Activated CD4-positive, alpha-beta memory T cell treated with anti-CD3 and anti-CD28 coated beads for 36 hours (primary cell): ENCODE data around the gene PELO. TPM values are rescaled to one million over a fixed set of nuclear protein-coding genes. Genes with fewer than 3 reads are reported as not detected.

Source experiments
- CTCF ChIA-PET: fragments of 350-600 bp; sonication (Branson Sonifier 250); formaldehyde crosslinking; loops from one replicate; lab custom pipeline; 2021; ENCODE audit warnings: antibody characterized with exemption, inconsistent platforms; lab: Charles Lee
- POLR2A ChIA-PET: fragments of 350-600 bp; sonication (Branson Sonifier 250); formaldehyde crosslinking; loops from one replicate; lab custom pipeline; 2021; ENCODE audit warnings: antibody characterized with exemption; lab: Charles Lee
- DNase-seq: peaks from one replicate; pipeline ENCODE4 v3.0.0-alpha.2; 2020
- H3K27ac Mint-ChIP-seq: one replicate; pipeline ENCODE4 v1.8.0; 2021; ENCODE audit warnings: mixed read lengths
- H3K27me3 Mint-ChIP-seq: one replicate; pipeline ENCODE4 v1.8.0; 2021; ENCODE audit warnings: mixed read lengths
- H3K36me3 Mint-ChIP-seq: one replicate; pipeline ENCODE4 v1.8.0; 2021; ENCODE audit warnings: mixed read lengths
- H3K4me1 Mint-ChIP-seq: one replicate; pipeline ENCODE4 v1.8.0; 2021; ENCODE audit warnings: low read depth, mixed read lengths
- H3K4me3 Mint-ChIP-seq: one replicate; pipeline ENCODE4 v1.8.0; 2021; ENCODE audit warnings: mild to moderate bottlenecking, mixed read lengths
- H3K9me3 Mint-ChIP-seq: one replicate; pipeline ENCODE4 v1.8.0; 2021; ENCODE audit warnings: mixed read lengths
- intact Hi-C: fragments of 100-400 bp; cut with micrococcal nuclease; formaldehyde crosslinking; loops from one replicate; pipeline ENCODE4 v1.15.1; 2023
- total RNA-seq, 2 experiments: library from RNA; stranded (reverse); gene quantifications; one replicate each; pipeline ENCODE4 v1.2.3, GENCODE V29; 2021

The PELO gene
- total RNA-seq, 2 experiments from 2014 or later = 15.1 to 16.2 TPM

DNA sequence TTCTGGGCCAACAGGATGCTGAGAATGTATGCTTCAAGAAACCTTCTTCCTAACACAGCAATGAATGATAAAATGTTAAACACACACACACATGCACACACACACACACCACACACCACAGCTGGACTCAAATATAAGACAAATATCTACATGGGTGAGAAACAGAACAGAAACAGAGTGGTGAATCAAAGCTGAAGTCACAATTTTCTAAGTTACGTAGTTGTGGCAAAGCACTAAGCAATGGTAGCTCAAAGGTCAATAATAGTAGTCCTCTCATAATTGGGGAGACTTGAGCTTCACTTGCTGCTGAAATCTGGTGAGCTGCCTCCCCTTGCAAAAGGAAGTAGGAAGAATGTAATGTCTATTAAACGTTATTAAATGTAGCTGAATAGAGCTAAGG lies 33.7 kb upstream of the PELO start:
- Mint-ChIP-seq H3K36me3 (no peaks in the 10 kb centered on the region), H3K27ac (no peak overlapping the region), H3K4me3 (no peak overlapping the region), H3K27me3 (peaks cover 1% of the 10 kb centered on the region), H3K4me1 (peaks cover 2% of the 10 kb centered on the region), H3K9me3 (no peaks in the 10 kb centered on the region)
- CTCF ChIA-PET = interaction anchor here (1.4 to 1.6 kb wide), 2 partner anchors 16 to 62 kb away, joined by 3 to 5 read pairs; no protein-coding TSS in a partner anchor
- POLR2A ChIA-PET = no interaction called here
- DNase-seq = no peak
- intact Hi-C loops = no loop called here

DNA sequence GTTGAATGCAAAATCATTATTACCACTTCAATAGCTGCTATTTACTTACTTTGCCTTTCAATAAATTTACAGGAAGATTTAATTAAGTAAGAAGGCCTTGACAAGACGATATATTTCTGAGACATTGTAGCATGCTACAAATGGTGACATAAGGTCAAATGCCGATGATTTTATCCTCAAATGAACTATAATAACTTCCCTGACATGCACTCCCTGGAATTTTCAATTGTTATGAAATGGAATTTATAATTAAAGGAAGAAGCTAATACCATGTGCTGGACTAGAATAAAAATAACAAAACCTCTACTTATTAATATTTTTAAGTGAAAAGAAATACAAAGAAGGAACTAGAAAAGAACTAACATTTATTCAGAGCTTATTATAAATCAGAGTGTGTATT lies 30.2 kb upstream of the PELO start:
- intact Hi-C loops = no loop called here
- Mint-ChIP-seq H3K27me3 (no peaks in the 10 kb centered on the region), H3K9me3 (no peaks in the 10 kb centered on the region), H3K36me3 (no peaks in the 10 kb centered on the region), H3K4me3 (no peak overlapping the region), H3K27ac (no peak overlapping the region), H3K4me1 (peaks cover 6% of the 10 kb centered on the region)
- DNase-seq = no peak
- CTCF ChIA-PET = interaction anchor here (0.8 kb wide), 1 partner anchor 64 kb away, joined by 3 read pairs; no protein-coding TSS in a partner anchor
- POLR2A ChIA-PET = no interaction called here

DNA sequence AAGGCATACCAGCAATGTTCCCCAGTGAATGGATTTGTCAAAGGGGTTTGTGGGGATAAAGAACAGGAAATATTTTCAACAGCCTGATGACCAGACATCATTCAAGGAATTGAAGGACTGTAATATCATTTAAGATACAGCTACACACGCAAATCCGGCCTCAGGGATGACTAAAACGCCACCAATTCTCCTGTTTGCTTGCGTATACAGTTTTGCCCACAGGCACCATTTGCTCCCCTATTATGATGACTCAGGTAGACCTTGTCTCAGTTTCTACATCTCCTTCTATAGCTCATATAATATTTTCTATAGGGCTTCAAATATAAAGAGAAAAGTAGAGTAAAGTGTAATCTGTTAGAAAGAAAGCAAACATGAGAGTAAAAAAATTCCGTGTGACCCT lies 29.7 kb upstream of the PELO start:
- intact Hi-C loops = no loop called here
- no peaks in the 10 kb centered on the region for H3K27me3 Mint-ChIP-seq
- H3K27ac Mint-ChIP-seq = no peak overlapping the region
- POLR2A ChIA-PET = no interaction called here
- no peaks in the 10 kb centered on the region for H3K9me3 Mint-ChIP-seq
- H3K4me3 Mint-ChIP-seq = no peak overlapping the region
- H3K4me1 Mint-ChIP-seq = peaks cover 6% of the 10 kb centered on the region
- CTCF ChIA-PET = interaction anchor here (0.8 kb wide), 1 partner anchor 65 kb away, joined by 3 read pairs; no protein-coding TSS in a partner anchor
- no peaks in the 10 kb centered on the region for H3K36me3 Mint-ChIP-seq
- DNase-seq = no peak

DNA sequence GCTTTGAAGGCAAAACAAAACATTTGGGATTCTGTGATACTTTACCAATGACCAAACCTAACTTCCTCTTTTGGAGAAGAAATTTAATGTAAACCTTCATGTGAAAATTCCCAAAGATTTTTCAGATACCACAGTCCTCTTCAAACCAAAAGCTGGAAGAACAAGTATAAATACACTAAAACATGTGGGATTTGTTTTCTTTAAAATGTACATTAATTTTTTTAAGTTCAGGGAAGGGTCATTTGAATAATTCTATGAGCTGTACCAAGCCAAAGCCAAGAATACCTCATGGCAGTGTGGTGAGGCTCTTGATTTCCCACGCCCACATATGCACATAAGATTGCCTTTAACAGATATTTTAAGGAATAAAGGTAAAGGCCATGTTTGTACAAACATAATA lies 28.4 kb upstream of the PELO start:
- no peak overlapping the region for H3K27ac Mint-ChIP-seq
- H3K4me3 Mint-ChIP-seq = no peak overlapping the region
- H3K27me3 Mint-ChIP-seq = no peaks in the 10 kb centered on the region
- ChIA-PET CTCF (no interaction called here), POLR2A (no interaction called here)
- no peak for DNase-seq
- no peaks in the 10 kb centered on the region for H3K9me3 Mint-ChIP-seq
- no peaks in the 10 kb centered on the region for H3K36me3 Mint-ChIP-seq
- peaks cover 8% of the 10 kb centered on the region for H3K4me1 Mint-ChIP-seq
- intact Hi-C loops = no loop called here

DNA sequence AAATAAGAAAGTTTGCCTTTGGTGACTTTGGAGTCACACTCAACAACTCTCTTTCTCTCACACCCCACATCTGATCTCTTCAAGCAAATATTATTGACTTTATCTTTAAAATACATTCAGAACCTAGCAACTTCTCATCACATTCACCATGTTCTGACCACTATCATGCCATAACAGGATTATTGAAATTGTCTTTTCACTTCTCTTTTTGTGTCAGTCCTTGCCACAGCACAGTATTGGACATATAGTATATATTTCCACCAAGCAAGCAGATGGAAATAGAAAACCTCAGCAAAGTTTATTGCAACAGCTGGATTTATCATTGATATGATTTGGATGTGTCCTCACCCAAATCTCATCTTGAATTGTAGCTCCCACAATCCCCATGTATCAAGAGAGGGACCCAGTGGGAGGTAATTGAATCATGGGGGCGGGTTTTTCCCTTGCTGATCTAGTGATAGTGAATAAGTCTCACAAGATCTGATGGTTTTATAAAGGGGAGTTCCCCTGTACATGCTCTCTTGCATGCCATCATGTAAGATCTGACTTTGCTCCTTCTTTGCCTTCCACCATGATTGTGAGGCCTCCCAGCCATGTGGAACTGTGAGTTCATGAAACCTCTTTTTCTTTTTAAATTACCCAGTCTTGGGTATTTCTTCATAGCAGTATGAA lies 26.9 kb upstream of the PELO start:
- Mint-ChIP-seq H3K9me3 (no peaks in the 10 kb centered on the region), H3K4me3 (no peak overlapping the region), H3K27ac (no peak overlapping the region), H3K36me3 (no peaks in the 10 kb centered on the region), H3K4me1 (peaks cover 8% of the 10 kb centered on the region), H3K27me3 (no peaks in the 10 kb centered on the region)
- DNase-seq = peak; percentile 56
- CTCF ChIA-PET = interaction anchor here (1.2 kb wide), 1 partner anchor 16 kb away, joined by 4 read pairs; no protein-coding TSS in a partner anchor
- POLR2A ChIA-PET = no interaction called here
- intact Hi-C loops = loop anchor here (1.0 kb wide), 1 partner anchor 17 kb away; no protein-coding TSS in a partner anchor

DNA sequence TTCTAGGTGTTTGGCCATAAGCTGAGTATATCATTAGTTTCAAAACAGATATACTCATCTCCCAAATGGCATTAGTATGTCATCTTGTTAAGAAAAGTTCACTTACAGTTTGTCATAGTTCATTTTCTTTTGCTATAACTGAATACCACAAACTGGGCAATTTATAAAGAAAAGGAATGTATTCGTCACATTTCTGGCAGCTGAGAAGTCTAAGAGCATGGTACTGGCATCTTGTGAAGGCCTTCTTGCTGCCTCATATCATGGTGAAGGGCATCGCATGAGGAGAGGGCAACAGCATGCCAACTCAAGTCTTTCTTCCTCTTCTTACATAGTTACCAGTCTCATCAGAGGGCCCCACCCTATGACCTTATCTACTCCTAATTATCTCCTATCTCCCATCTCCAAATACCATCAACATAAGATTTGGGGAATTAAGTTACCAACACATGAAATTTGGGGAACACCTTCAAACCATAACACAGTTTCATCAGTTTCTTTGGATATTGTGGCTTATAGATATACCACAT lies 20.4 kb upstream of the PELO start:
- H3K4me3 Mint-ChIP-seq = no peak overlapping the region
- H3K4me1 Mint-ChIP-seq = peaks cover 16% of the 10 kb centered on the region
- no peaks in the 10 kb centered on the region for H3K36me3 Mint-ChIP-seq
- ChIA-PET CTCF (no interaction called here), POLR2A (no interaction called here)
- intact Hi-C loops = no loop called here
- no peak for DNase-seq
- no peak overlapping the region for H3K27ac Mint-ChIP-seq
- H3K9me3 Mint-ChIP-seq = no peaks in the 10 kb centered on the region
- H3K27me3 Mint-ChIP-seq = no peaks in the 10 kb centered on the region

DNA sequence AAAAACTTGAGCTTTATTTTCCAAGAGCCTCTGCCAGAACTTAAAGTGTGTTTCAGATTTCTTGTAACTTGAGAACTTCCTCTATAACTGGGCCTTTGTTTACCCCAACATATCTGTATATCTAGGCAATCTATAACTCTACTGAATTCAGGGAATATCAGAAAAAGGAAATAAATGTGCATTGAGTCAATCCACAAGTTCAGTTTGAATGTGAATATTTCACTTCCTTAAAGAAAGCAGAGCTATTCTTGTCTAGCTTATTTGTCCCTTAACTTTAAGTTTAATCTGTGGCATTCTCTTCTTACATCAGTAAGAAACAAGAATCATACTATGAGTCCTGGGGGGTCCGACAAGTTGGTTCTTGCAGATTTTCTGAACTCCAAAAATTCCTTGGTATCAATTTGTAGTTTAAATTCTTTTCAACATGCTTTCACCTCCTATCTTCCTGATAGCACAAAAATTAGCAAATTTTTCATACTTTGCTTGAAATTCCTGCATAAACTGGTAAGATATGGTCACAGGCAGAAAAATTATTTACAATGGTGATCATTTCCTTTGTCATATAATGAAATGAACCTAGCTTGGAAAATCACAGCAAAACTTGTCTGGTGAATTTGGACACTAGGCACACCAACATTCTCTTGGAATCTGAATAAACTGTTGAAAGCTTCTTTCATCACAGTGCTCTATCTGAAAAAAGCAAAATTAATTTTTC lies 19.8 kb upstream of the PELO start:
- H3K4me3 Mint-ChIP-seq = no peak overlapping the region
- POLR2A ChIA-PET = no interaction called here
- intact Hi-C loops = no loop called here
- no peaks in the 10 kb centered on the region for H3K36me3 Mint-ChIP-seq
- no peak overlapping the region for H3K27ac Mint-ChIP-seq
- H3K27me3 Mint-ChIP-seq = no peaks in the 10 kb centered on the region
- DNase-seq = no peak
- H3K4me1 Mint-ChIP-seq = peaks cover 21% of the 10 kb centered on the region
- CTCF ChIA-PET = no interaction called here
- no peaks in the 10 kb centered on the region for H3K9me3 Mint-ChIP-seq

DNA sequence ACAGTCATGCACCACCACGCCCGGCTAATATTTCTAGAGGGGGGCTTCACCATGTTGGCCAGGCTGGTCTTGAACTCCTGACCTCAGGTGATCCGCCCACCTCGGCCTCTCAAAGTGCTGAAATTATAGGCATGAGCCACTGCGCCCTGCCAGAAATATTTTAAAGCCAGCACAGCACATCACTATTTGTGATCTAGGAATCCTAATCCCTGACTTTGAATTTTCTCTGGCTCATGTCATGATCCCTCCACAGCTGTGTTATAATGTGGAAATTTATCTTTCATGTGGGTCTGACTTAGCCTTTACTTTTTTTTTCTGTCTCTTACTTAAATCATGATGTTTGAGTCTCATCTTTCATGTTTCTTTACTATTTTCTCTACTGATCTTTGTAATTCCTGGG lies 18.7 kb upstream of the PELO start:
- H3K4me3 Mint-ChIP-seq = no peak overlapping the region
- H3K4me1 Mint-ChIP-seq = peaks cover 28% of the 10 kb centered on the region
- H3K9me3 Mint-ChIP-seq = no peaks in the 10 kb centered on the region
- H3K27ac Mint-ChIP-seq = no peak overlapping the region
- intact Hi-C loops = no loop called here
- DNase-seq = no peak
- ChIA-PET POLR2A (no interaction called here), CTCF (no interaction called here)
- H3K27me3 Mint-ChIP-seq = no peaks in the 10 kb centered on the region
- no peaks in the 10 kb centered on the region for H3K36me3 Mint-ChIP-seq

DNA sequence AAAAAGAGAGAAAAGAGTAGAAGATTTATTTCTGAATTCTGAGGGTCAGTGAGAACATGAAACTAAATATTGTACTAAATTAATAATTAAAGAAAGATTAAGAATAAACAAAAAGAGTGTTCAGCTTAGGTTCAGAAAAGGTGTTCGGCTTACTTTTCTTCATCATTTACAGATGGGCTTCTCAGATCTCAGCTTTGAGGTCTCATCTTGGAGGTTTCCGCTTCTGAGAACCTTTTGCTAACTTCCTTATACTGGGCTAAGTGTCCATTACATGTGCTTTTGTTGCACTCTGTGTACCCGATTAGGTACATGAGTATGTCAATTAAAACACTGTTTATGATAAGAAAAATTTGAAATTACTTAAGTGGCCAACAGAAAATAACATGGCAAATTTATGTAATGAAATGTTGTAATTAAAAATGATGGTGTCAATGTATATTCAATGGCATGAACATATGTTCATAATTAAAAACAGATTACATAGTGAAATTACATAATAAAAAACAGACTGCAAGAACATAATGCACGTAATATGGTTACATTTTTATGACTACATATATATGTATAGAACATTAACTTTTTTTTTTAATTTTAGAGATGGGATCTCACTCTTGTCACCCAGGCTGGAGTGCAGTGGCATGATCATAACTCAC lies 17.3 kb upstream of the PELO start:
- no peak overlapping the region for H3K27ac Mint-ChIP-seq
- DNase-seq = no peak
- H3K36me3 Mint-ChIP-seq = no peaks in the 10 kb centered on the region
- no peaks in the 10 kb centered on the region for H3K27me3 Mint-ChIP-seq
- ChIA-PET POLR2A (no interaction called here), CTCF (no interaction called here)
- intact Hi-C loops = loop anchor here (2.0 kb wide), 2 partner anchors 16 to 30 kb away; partner anchors contain the start of genes ITGA1 and PELO
- H3K4me3 Mint-ChIP-seq = no peak overlapping the region
- no peaks in the 10 kb centered on the region for H3K9me3 Mint-ChIP-seq
- peaks cover 32% of the 10 kb centered on the region for H3K4me1 Mint-ChIP-seq

DNA sequence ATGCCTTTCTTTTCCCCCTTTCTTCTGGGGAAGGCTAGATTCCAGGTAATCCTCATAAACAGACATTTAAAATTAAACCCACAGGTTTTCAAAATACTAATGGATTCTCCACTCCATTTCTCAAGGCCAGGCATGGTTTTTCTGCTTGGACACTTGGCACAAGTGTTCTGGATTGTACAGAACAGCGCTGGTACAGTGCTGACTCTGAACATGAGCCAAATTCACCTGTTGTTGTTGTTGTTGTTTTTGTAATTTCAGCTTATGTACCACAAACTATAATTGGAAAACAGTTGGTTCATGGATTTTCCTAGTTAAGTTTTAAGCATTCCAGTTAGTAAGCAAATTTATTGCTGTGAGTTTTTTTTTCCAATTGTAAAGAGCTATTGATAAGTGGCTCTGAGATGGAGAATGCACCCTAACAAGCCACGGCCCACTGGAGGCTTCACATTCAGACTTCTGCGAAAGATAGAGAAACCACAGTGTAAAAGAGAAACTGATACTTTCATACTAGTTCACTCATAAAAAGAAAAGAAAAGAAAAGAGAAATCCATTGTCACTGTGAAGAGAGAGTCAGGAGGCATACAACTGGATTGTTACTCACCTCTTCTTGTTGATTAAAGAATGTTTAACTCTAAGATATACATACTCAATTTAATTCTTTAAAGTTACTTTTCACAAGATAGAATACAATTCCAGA lies 16.2 kb upstream of the PELO start:
- CTCF ChIA-PET = no interaction called here
- no peak overlapping the region for H3K4me3 Mint-ChIP-seq
- intact Hi-C loops = loop anchor here (1.0 to 2.0 kb wide), 5 partner anchors 15 to 46 kb away; partner anchors contain the start of genes ITGA1 and PELO
- H3K27me3 Mint-ChIP-seq = no peaks in the 10 kb centered on the region
- DNase-seq = peak; percentile 63
- POLR2A ChIA-PET = interaction anchor here (0.8 to 1.0 kb wide), 2 partner anchors 33 to 34 kb away, joined by 3 to 4 read pairs; no protein-coding TSS in a partner anchor
- H3K27ac Mint-ChIP-seq = no peak overlapping the region
- no peaks in the 10 kb centered on the region for H3K36me3 Mint-ChIP-seq
- no peaks in the 10 kb centered on the region for H3K9me3 Mint-ChIP-seq
- H3K4me1 Mint-ChIP-seq = peaks cover 43% of the 10 kb centered on the region

DNA sequence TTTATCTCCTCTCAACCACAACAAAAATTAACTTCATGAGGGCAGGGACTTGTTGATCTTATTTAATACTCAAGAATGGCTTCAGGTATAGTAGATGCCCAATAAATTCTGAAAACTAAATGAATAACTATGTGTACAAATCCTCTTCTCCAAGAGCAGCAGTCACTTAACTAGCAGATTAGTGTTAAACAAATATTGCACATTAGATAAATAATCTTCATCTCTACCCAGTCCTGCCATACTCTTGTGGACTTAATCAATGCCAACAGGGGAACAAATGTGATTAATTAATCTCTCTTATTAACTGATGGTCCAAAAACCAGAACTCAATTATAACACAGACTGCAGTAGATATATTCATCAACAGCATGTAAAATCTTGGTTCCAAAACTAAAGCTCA lies 15.0 kb upstream of the PELO start:
- no peak overlapping the region for H3K4me3 Mint-ChIP-seq
- H3K27me3 Mint-ChIP-seq = no peaks in the 10 kb centered on the region
- peaks cover 43% of the 10 kb centered on the region for H3K4me1 Mint-ChIP-seq
- CTCF ChIA-PET = interaction anchor here (1.4 kb wide), 1 partner anchor 15 kb away, joined by 7 read pairs; the partner anchor contains the start of genes ITGA1 and PELO
- no peak for DNase-seq
- POLR2A ChIA-PET = interaction anchor here (1.9 kb wide), 1 partner anchor 27 kb away, joined by 9 read pairs; no protein-coding TSS in a partner anchor
- no peaks in the 10 kb centered on the region for H3K36me3 Mint-ChIP-seq
- intact Hi-C loops = no loop called here
- H3K27ac Mint-ChIP-seq = no peak overlapping the region
- no peaks in the 10 kb centered on the region for H3K9me3 Mint-ChIP-seq
